PC-3 (cell line): ENCODE measurements around the gene CEP104. TPM values are rescaled to one million over a fixed set of nuclear protein-coding genes. Genes with fewer than 3 reads are reported as not detected.

Experiments used
- ATAC-seq: fragments of 200-7000 bp; cut with Tn5 transposase; 2 replicates; pipeline ENCODE4 v1.9.1; 2020; ENCODE audit warnings: mild to moderate bottlenecking, moderate library complexity
- BruUV-seq: library from RNA; stranded (reverse); fragments of 400-500 nt; replicated peaks from 2 replicates; lab custom pipeline; 2021; lab: Mats Ljungman, UMichigan
- CTCF ChIA-PET: fragments of 300-600 bp; sonication (Branson Sonifier 250); formaldehyde crosslinking; loops from one replicate; lab custom pipeline; 2022; ENCODE audit warnings: antibody characterized with exemption; lab: Charles Lee
- POLR2A ChIA-PET: fragments of 300-600 bp; sonication (Branson Sonifier 250); formaldehyde crosslinking; loops from one replicate; lab custom pipeline; 2022; ENCODE audit warnings: antibody characterized with exemption; ENCODE audit not compliant: unreplicated experiment; lab: Charles Lee
- DNase-seq: peaks from one replicate; pipeline ENCODE4 v3.0.0-alpha.2; 2015
- H2AFZ ChIP-seq: fragments of 300-600 bp; sonication (generic); 2 replicates; pipeline ENCODE4 v1.6.0; 2016; ENCODE audit warnings: antibody characterized with exemption, low read length
- H3F3A ChIP-seq: fragments of 300-600 bp; sonication (generic); one replicate; pipeline ENCODE4 v1.6.0; 2017; ENCODE audit warnings: antibody characterized with exemption, low read length, control low read depth, mild to moderate bottlenecking; ENCODE audit not compliant: unreplicated experiment
- H3K27ac ChIP-seq: fragments of 300-600 bp; sonication (generic); 2 replicates; pipeline ENCODE4 v1.5.1; 2016; ENCODE audit warnings: mild to moderate bottlenecking, low read length
- H3K27me3 ChIP-seq: fragments of 300-600 bp; sonication (generic); 2 replicates; pipeline ENCODE4 v1.6.1; 2016; ENCODE audit warnings: low read length, mixed read lengths
- H3K36me3 ChIP-seq: fragments of 300-600 bp; sonication (generic); 2 replicates; pipeline ENCODE4 v1.6.1; 2016; ENCODE audit warnings: low read depth, mixed run types, low read length, mixed read lengths
- H3K4me1 ChIP-seq: fragments of 300-600 bp; sonication (generic); 2 replicates; pipeline ENCODE4 v1.5.1; 2016; ENCODE audit warnings: low read length; ENCODE audit not compliant: insufficient read depth
- H3K4me2 ChIP-seq: fragments of 300-600 bp; sonication (generic); 2 replicates; pipeline ENCODE4 v1.6.0; 2016; ENCODE audit warnings: low read length
- H3K4me3 ChIP-seq: fragments of 300-600 bp; sonication (generic); 2 replicates; pipeline ENCODE4 v1.5.1; 2016; ENCODE audit warnings: mild to moderate bottlenecking, low read length, mixed read lengths
- H3K79me2 ChIP-seq: fragments of 300-600 bp; sonication (generic); 2 replicates; pipeline ENCODE4 v1.6.1; 2017; ENCODE audit warnings: low read length, mixed read lengths
- H3K9ac ChIP-seq: fragments of 300-600 bp; sonication (generic); 2 replicates; pipeline ENCODE4 v1.6.0; 2016; ENCODE audit warnings: mild to moderate bottlenecking, low read length
- H3K9me2 ChIP-seq: fragments of 300-600 bp; sonication (generic); replicated peaks from 2 replicates; pipeline ENCODE4 v1.6.1; 2016; ENCODE audit warnings: mixed run types, low read length, mixed read lengths
- H3K9me3 ChIP-seq: fragments of 300-600 bp; sonication (generic); 2 replicates; pipeline ENCODE4 v1.6.1; 2016; ENCODE audit warnings: low read length, mixed read lengths
- H4K20me1 ChIP-seq: fragments of 300-600 bp; sonication (generic); 2 replicates; pipeline ENCODE4 v1.6.1; 2016; ENCODE audit warnings: low read length, mixed read lengths
- CTCF ChIP-seq: fragments of 300-600 bp; sonication (generic); conservative IDR thresholded peaks from 2 replicates; pipeline ENCODE4 v1.5.1; 2017; ENCODE audit warnings: antibody characterized with exemption, low read depth, mild to moderate bottlenecking, low read length
- EZH2 ChIP-seq: fragments of 300-600 bp; sonication (generic); IDR thresholded peaks from one replicate; pipeline ENCODE4 v1.6.1; 2017; ENCODE audit warnings: antibody characterized with exemption, mild to moderate bottlenecking, low read length; ENCODE audit not compliant: unreplicated experiment
- EZH2phosphoT487 ChIP-seq: fragments of 300-600 bp; sonication (generic); IDR thresholded peaks from 2 replicates; pipeline ENCODE4 v1.6.1; 2018; ENCODE audit warnings: mild to moderate bottlenecking, antibody characterized with exemption, low read length, borderline replicate concordance
- intact Hi-C: fragments of 100-400 bp; cut with micrococcal nuclease; formaldehyde crosslinking; loops from 2 replicates; pipeline ENCODE4 v1.9.0; 2023
- total RNA-seq: library from RNA; depleted of rRNA; stranded (reverse); fragments of >200 nt; gene quantifications from 2 replicates; pipeline ENCODE4 v1.2.3, GENCODE V29; 2014

CEP104 gene
- total RNA-seq, 1 experiment from 2014 or later = 64.1 TPM

- no peak overlapping the region for H3K9ac ChIP-seq
- BruUV-seq = no TSS peak
- H2AFZ ChIP-seq = no peak overlapping the region
- H4K20me1 ChIP-seq = no peaks in the 10 kb centered on the region
- no peaks in the 10 kb centered on the region for H3K79me2 ChIP-seq
- no peaks in the 10 kb centered on the region for H3K4me1 ChIP-seq
- H3K27ac ChIP-seq = no peak overlapping the region
- H3K36me3 ChIP-seq = peaks cover 28% of the 10 kb centered on the region
- DNase-seq (no peak), ATAC-seq (no peak)
- no peaks in the 10 kb centered on the region for H3K9me2 ChIP-seq
- TF ChIP-seq CTCF (no peak), EZH2phosphoT487 (no peak), EZH2 (no peak)
- no peaks in the 10 kb centered on the region for H3K9me3 ChIP-seq
- CTCF ChIA-PET = no interaction called here
- intact Hi-C loops = no loop called here
- POLR2A ChIA-PET = no interaction called here
- no peak overlapping the region for H3K4me2 ChIP-seq
- no peaks in the 10 kb centered on the region for H3K27me3 ChIP-seq
- no peak overlapping the region for H3K4me3 ChIP-seq
- no peaks in the 10 kb centered on the region for H3F3A ChIP-seq
Measured at GRCh38 chr1:3821447-3821846, 35.6 kb downstream of the CEP104 start.

- DNase-seq (no peak), ATAC-seq (no peak)
- no peaks in the 10 kb centered on the region for H3K27me3 ChIP-seq
- no peaks in the 10 kb centered on the region for H3F3A ChIP-seq
- ChIA-PET CTCF (interaction anchor here (0.5 kb wide), 1 partner anchor 24 kb away, joined by 3 read pairs; no protein-coding TSS in a partner anchor), POLR2A (no interaction called here)
- no peak overlapping the region for H3K9ac ChIP-seq
- no peaks in the 10 kb centered on the region for H3K4me1 ChIP-seq
- intact Hi-C loops = no loop called here
- no peak overlapping the region for H3K4me3 ChIP-seq
- peaks cover 29% of the 10 kb centered on the region for H3K36me3 ChIP-seq
- BruUV-seq = no TSS peak
- H3K79me2 ChIP-seq = no peaks in the 10 kb centered on the region
- H4K20me1 ChIP-seq = no peaks in the 10 kb centered on the region
- no peak overlapping the region for H3K27ac ChIP-seq
- no peak for TF ChIP-seq EZH2phosphoT487
- TF ChIP-seq CTCF = no peak
- no peak for TF ChIP-seq EZH2
- no peak overlapping the region for H2AFZ ChIP-seq
- no peaks in the 10 kb centered on the region for H3K9me3 ChIP-seq
- no peaks in the 10 kb centered on the region for H3K9me2 ChIP-seq
- H3K4me2 ChIP-seq = no peak overlapping the region
Measured at GRCh38 chr1:3821004-3821403, 36.0 kb downstream of the CEP104 start.

- POLR2A ChIA-PET = no interaction called here
- no peaks in the 10 kb centered on the region for H4K20me1 ChIP-seq
Measured at GRCh38 chr1:3820316-3820715, 36.7 kb downstream of the CEP104 start.

More at GRCh38 chr1:3820316-3820715, 36.7 kb downstream of the CEP104 start:
- DNase-seq = no peak
- CTCF ChIA-PET = interaction anchor here (0.5 kb wide), 1 partner anchor 25 kb away, joined by 3 read pairs; no protein-coding TSS in a partner anchor
- Histone ChIP-seq H3K4me3 (no peak overlapping the region), H3K27me3 (no peaks in the 10 kb centered on the region), H3K4me1 (no peaks in the 10 kb centered on the region), H3F3A (no peaks in the 10 kb centered on the region), H3K27ac (no peak overlapping the region), H3K36me3 (peaks cover 23% of the 10 kb centered on the region), H3K9me3 (no peaks in the 10 kb centered on the region), H3K79me2 (no peaks in the 10 kb centered on the region), H3K4me2 (no peak overlapping the region), H2AFZ (no peak overlapping the region), H3K9me2 (no peaks in the 10 kb centered on the region), H3K9ac (no peak overlapping the region)
- BruUV-seq = no TSS peak
- TF ChIP-seq EZH2phosphoT487 (no peak), CTCF (no peak), EZH2 (no peak)
- intact Hi-C loops = no loop called here
- ATAC-seq = no peak
